Uterus (tissue), 4 donors: ENCODE measurements around the gene YOD1. TPM values are rescaled to one million over a fixed set of nuclear protein-coding genes. Genes with fewer than 3 reads are reported as not detected.
A peak's percentile ranks its signal among the peaks of the same experiment; 100 is the strongest.

Experiments used
- DNase-seq, 2 donors: peaks; one replicate each; pipeline ENCODE4 v3.0.0-alpha.2; 2019 to 2020
- H3K27ac ChIP-seq, 2 donors: fragments of 200-600 bp; sonication (generic); 1 replicate in 1 of 2; 2 replicates in 1 of 2; pipeline ENCODE4 v1.5.1; 2016 to 2018
- H3K27me3 ChIP-seq, 2 donors: fragments of 200-600 bp; sonication (generic); one replicate each; pipeline ENCODE4 v1.5.1; 2018 to 2019; ENCODE audit warnings: control low read depth in 1 of 2
- H3K36me3 ChIP-seq, 2 donors: fragments of 200-600 bp; sonication (generic); one replicate each; pipeline ENCODE4 v1.5.1; 2019; ENCODE audit warnings: control low read depth in 1 of 2
- H3K4me1 ChIP-seq, 2 donors: fragments of 200-600 bp; sonication (generic); one replicate each; pipeline ENCODE4 v1.5.1; 2018 to 2019; ENCODE audit warnings: control low read depth in 1 of 2
- H3K4me3 ChIP-seq, 2 donors: fragments of 200-600 bp; sonication (generic); 1 replicate in 1 of 2; 2 replicates in 1 of 2; pipeline ENCODE4 v1.5.1; 2018 to 2019; ENCODE audit warnings: mild to moderate bottlenecking in 1 of 2
- H3K9me3 ChIP-seq, 2 donors: fragments of 200-600 bp; sonication (generic); one replicate each; pipeline ENCODE4 v1.5.1; 2019; ENCODE audit warnings: control low read depth in 1 of 2
- POLR2A ChIP-seq, 2 donors: fragments of 450-650 bp; IDR thresholded peaks; one replicate each; pipeline ENCODE4 v1.6.1; 2016; ENCODE audit warnings: antibody characterized with exemption in 2 of 2, mild to moderate bottlenecking in 1 of 2, moderate library complexity in 1 of 2
- intact Hi-C: fragments of 100-400 bp; cut with DNase I; formaldehyde crosslinking; loops from one replicate; pipeline ENCODE4 v1.15.1; 2023; ENCODE audit warnings: low total_unique reads
- total RNA-seq, 4 donors: library from RNA; depleted of rRNA in 3 of 4; stranded (reverse); fragments of >200 nt in 3 of 4; gene quantifications; one replicate each; pipeline versions ENCODE4 v1.1.0 to v1.2.4, GENCODE V29; 2014 to 2023
- TF ChIP-seq, protein P1 (sequence below), 4 experiments: fragments of 200-600 bp in 2 of 4; fragments of 450-650 bp in 2 of 4; sonication (generic) in 2 of 4; IDR thresholded peaks; one replicate each; pipeline ENCODE4 v1.5.1; 2016 to 2019; ENCODE audit warnings: antibody characterized with exemption in 4 of 4, mild to moderate bottlenecking in 2 of 4, moderate library complexity in 1 of 4
- donor health status: DM: yes; HTN: yes; CAD: no.

YOD1 gene
- total RNA-seq = 10 to 100 TPM in 1 of 4 donors, 1 to 10 TPM in 3; 3.3 to 17.1 (median 7.6) TPM

GRCh38 chr1:207051191-207051943, at the start of gene YOD1:
TSS of gene YOD1 (minus strand) at chr1:207051208. CDS start at chr1:207051030, 178 bp downstream.
- intact Hi-C loops = no loop called here
- Histone ChIP-seq H3K27ac (peak within 1 kb of the TSS; percentile 84 to 88), H3K27me3 (no peaks in the 10 kb centered on the region), H3K4me3 (peak within 1 kb of the TSS; percentile 82 to 95), H3K9me3 (no peaks in the 10 kb centered on the region), H3K36me3 (no peaks in the 10 kb centered on the region), H3K4me1 (peaks cover 0 to 10% of the 10 kb centered on the region in 2 donors)
- TF ChIP-seq, protein P1, sequence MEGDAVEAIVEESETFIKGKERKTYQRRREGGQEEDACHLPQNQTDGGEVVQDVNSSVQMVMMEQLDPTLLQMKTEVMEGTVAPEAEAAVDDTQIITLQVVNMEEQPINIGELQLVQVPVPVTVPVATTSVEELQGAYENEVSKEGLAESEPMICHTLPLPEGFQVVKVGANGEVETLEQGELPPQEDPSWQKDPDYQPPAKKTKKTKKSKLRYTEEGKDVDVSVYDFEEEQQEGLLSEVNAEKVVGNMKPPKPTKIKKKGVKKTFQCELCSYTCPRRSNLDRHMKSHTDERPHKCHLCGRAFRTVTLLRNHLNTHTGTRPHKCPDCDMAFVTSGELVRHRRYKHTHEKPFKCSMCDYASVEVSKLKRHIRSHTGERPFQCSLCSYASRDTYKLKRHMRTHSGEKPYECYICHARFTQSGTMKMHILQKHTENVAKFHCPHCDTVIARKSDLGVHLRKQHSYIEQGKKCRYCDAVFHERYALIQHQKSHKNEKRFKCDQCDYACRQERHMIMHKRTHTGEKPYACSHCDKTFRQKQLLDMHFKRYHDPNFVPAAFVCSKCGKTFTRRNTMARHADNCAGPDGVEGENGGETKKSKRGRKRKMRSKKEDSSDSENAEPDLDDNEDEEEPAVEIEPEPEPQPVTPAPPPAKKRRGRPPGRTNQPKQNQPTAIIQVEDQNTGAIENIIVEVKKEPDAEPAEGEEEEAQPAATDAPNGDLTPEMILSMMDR (IDR thresholded peaks at IDR 0.05) = no peak
- TF ChIP-seq POLR2A (IDR thresholded peaks at IDR 0.05) = no peak
- DNase-seq = no peak

GRCh38 chr1:207097871-207098324, 46.9 kb upstream of the YOD1 start:
- no peak overlapping the region for H3K27ac ChIP-seq
- H3K4me1 ChIP-seq = no peaks in the 10 kb centered on the region
- no peaks in the 10 kb centered on the region for H3K9me3 ChIP-seq
- H3K4me3 ChIP-seq = no peak overlapping the region
- no peak for TF ChIP-seq POLR2A (IDR thresholded peaks at IDR 0.05)
- TF ChIP-seq, protein P1 (IDR thresholded peaks at IDR 0.05) = no peak
- H3K27me3 ChIP-seq = no peaks in the 10 kb centered on the region
- no peak for DNase-seq
- H3K36me3 ChIP-seq = no peaks in the 10 kb centered on the region
- intact Hi-C loops = no loop called here

GRCh38 chr1:207093944-207094343, 42.9 kb upstream of the YOD1 start:
- TF ChIP-seq, protein P1 (IDR thresholded peaks at IDR 0.05) = no peak
- TF ChIP-seq POLR2A (IDR thresholded peaks at IDR 0.05) = no peak
- no peak for DNase-seq
- Histone ChIP-seq H3K27ac (no peak overlapping the region), H3K9me3 (no peaks in the 10 kb centered on the region), H3K4me3 (no peak overlapping the region), H3K4me1 (no peaks in the 10 kb centered on the region), H3K27me3 (no peaks in the 10 kb centered on the region), H3K36me3 (no peaks in the 10 kb centered on the region)
- intact Hi-C loops = no loop called here

- Histone ChIP-seq H3K9me3 (no peaks in the 10 kb centered on the region), H3K36me3 (no peaks in the 10 kb centered on the region), H3K27me3 (no peaks in the 10 kb centered on the region), H3K4me1 (no peaks in the 10 kb centered on the region), H3K27ac (no peak overlapping the region), H3K4me3 (no peak overlapping the region)
- intact Hi-C loops = no loop called here
- no peak for TF ChIP-seq POLR2A (IDR thresholded peaks at IDR 0.05)
- TF ChIP-seq, protein P1 (IDR thresholded peaks at IDR 0.05) = no peak
- no peak for DNase-seq
Measured at GRCh38 chr1:207091200-207091908, 40.3 kb upstream of the YOD1 start.
